SU-DHL-6 (cell line): Measurements from ENCODE around the gene MAU2.

Source experiments
- H2AFZ ChIP-seq: fragments of 200-600 bp; sonication (generic); 2 replicates; pipeline ENCODE4 v1.6.1; 2014; ENCODE audit warnings: low read depth, mild to moderate bottlenecking, moderate library complexity, mixed read lengths, antibody characterized with exemption, low read length; ENCODE audit not compliant: severe bottlenecking
- H3F3A ChIP-seq: fragments of 200-600 bp; shearing (Covaris generic); 2 replicates; pipeline ENCODE4 v1.6.0; 2016; ENCODE audit warnings: antibody characterized with exemption, mild to moderate bottlenecking; ENCODE audit not compliant: insufficient read depth
- H3K27ac ChIP-seq: fragments of 200-600 bp; sonication (generic); 2 replicates; pipeline ENCODE4 v1.5.1; 2016; ENCODE audit warnings: low read depth, mild to moderate bottlenecking, low read length, moderate library complexity, mixed read lengths
- H3K27me3 ChIP-seq: fragments of 200-600 bp; sonication (generic), shearing (Covaris generic); 2 replicates; pipeline ENCODE4 v1.6.0; 2014; ENCODE audit warnings: mild to moderate bottlenecking, low read length
- H3K36me3 ChIP-seq: fragments of 200-600 bp; sonication (generic); 2 replicates; pipeline ENCODE4 v1.6.1; 2014; ENCODE audit warnings: mild to moderate bottlenecking, low read length, mixed read lengths
- H3K4me2 ChIP-seq: fragments of 300-600, 200-600 bp; shearing (Covaris generic), sonication (generic); 2 replicates; pipeline ENCODE4 v1.6.0; 2014; ENCODE audit warnings: low read length, low read depth, mild to moderate bottlenecking; ENCODE audit not compliant: poor library complexity, severe bottlenecking
- H3K4me3 ChIP-seq: fragments of 200-600 bp; sonication (generic); 2 replicates; pipeline ENCODE4 v1.5.1; 2014; ENCODE audit warnings: antibody characterized with exemption, low read length, mild to moderate bottlenecking, mixed read lengths; ENCODE audit not compliant: insufficient read depth, poor library complexity, severe bottlenecking
- H3K79me2 ChIP-seq: fragments of 200-600 bp; sonication (generic); 2 replicates; pipeline ENCODE4 v1.6.1; 2014; ENCODE audit warnings: mild to moderate bottlenecking, low read length, moderate library complexity; ENCODE audit not compliant: insufficient read depth
- H3K9ac ChIP-seq: fragments of 200-600 bp; sonication (generic); 2 replicates; pipeline ENCODE4 v1.7.0; 2014; ENCODE audit warnings: mild to moderate bottlenecking, low read length
- H3K9me2 ChIP-seq: fragments of 200-600 bp; sonication (generic); replicated peaks from 2 replicates; pipeline ENCODE4 v1.6.1; 2014; ENCODE audit warnings: low read length; ENCODE audit not compliant: insufficient read depth
- H3K9me3 ChIP-seq: fragments of 200-600 bp; sonication (generic); 2 replicates; pipeline ENCODE4 v1.6.1; 2014; ENCODE audit warnings: low read length, mixed read lengths; ENCODE audit not compliant: insufficient read depth
- H4K20me1 ChIP-seq: fragments of 200-600 bp; sonication (generic); 2 replicates; pipeline ENCODE4 v1.6.1; 2014; ENCODE audit warnings: low read depth, mild to moderate bottlenecking, antibody characterized with exemption, low read length, moderate library complexity, mixed read lengths
- CTCF ChIP-seq: fragments of 200-600 bp; sonication (generic); IDR thresholded peaks from one replicate; pipeline ENCODE4 v1.5.1; 2017; ENCODE audit warnings: antibody characterized with exemption, mild to moderate bottlenecking, low read length, moderate library complexity; ENCODE audit not compliant: insufficient read depth, poor library complexity, severe bottlenecking
- EZH2phosphoT487 ChIP-seq: fragments of 200-600 bp; sonication (generic), shearing (Covaris generic); conservative IDR thresholded peaks from 2 replicates; pipeline ENCODE4 v1.6.1; 2018; ENCODE audit warnings: mild to moderate bottlenecking, antibody characterized with exemption, low read length, moderate library complexity, mixed read lengths

Gene MAU2

GRCh38 chr19:19305066-19305465 is 15.6 kb upstream of the MAU2 start:
- no peaks in the 10 kb centered on the region for H4K20me1 ChIP-seq
- no peak for TF ChIP-seq CTCF
- TF ChIP-seq EZH2phosphoT487: no peak
- no peaks in the 10 kb centered on the region for H3K36me3 ChIP-seq
- H3K4me3 ChIP-seq: no peak overlapping the region
- no peaks in the 10 kb centered on the region for H3K9me2 ChIP-seq
- no peak overlapping the region for H3K9ac ChIP-seq
- no peaks in the 10 kb centered on the region for H3F3A ChIP-seq
- H3K27ac ChIP-seq: no peak overlapping the region
- no peaks in the 10 kb centered on the region for H3K79me2 ChIP-seq
- no peaks in the 10 kb centered on the region for H3K9me3 ChIP-seq
- no peaks in the 10 kb centered on the region for H3K27me3 ChIP-seq
- H2AFZ ChIP-seq: no peak overlapping the region
- no peak overlapping the region for H3K4me2 ChIP-seq

- TF ChIP-seq EZH2phosphoT487: no peak
- TF ChIP-seq CTCF: no peak
- Histone ChIP-seq H3K4me3 (no peak overlapping the region), H3F3A (no peaks in the 10 kb centered on the region), H3K79me2 (no peaks in the 10 kb centered on the region), H3K4me2 (no peak overlapping the region), H3K9ac (no peak overlapping the region), H3K36me3 (no peaks in the 10 kb centered on the region), H3K9me2 (no peaks in the 10 kb centered on the region), H3K27me3 (no peaks in the 10 kb centered on the region), H3K9me3 (no peaks in the 10 kb centered on the region), H2AFZ (no peak overlapping the region), H4K20me1 (no peaks in the 10 kb centered on the region), H3K27ac (no peak overlapping the region)
Measured at GRCh38 chr19:19305696-19306095, 14.9 kb upstream of the MAU2 start.

DNA sequence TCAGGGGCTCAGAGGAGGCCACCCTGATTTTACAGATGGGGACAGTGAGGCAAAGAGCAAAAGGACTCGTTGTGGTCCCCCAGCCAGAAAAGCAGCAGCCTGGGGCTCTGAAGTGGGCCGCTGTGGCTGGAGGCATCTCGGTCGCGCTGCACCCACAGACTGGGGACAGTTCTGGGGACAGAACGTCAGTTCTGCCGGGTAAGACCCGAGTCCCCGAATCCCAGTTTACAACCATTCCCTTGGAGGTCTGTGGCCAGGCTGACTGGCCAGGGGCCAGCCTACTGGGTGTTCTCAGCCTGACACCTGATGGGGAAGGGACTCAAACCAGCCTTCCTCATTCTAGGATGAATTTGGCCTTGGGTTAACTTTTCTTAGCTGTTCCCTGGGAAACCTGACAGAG is 14.4 kb upstream of the MAU2 start:
- no peak for TF ChIP-seq EZH2phosphoT487
- no peak for TF ChIP-seq CTCF
- H3K36me3 ChIP-seq: no peaks in the 10 kb centered on the region

More for the DNA sequence above, 14.4 kb upstream of the MAU2 start:
- no peak overlapping the region for H3K4me3 ChIP-seq
- H3K9me2 ChIP-seq: no peaks in the 10 kb centered on the region
- H2AFZ ChIP-seq: no peak overlapping the region
- H3K9me3 ChIP-seq: no peaks in the 10 kb centered on the region
- no peaks in the 10 kb centered on the region for H3K79me2 ChIP-seq
- no peak overlapping the region for H3K27ac ChIP-seq
- no peaks in the 10 kb centered on the region for H3F3A ChIP-seq
- H3K4me2 ChIP-seq: no peak overlapping the region
- H3K9ac ChIP-seq: no peak overlapping the region
- H4K20me1 ChIP-seq: no peaks in the 10 kb centered on the region
- H3K27me3 ChIP-seq: no peaks in the 10 kb centered on the region
